Lower leg skin (tissue), 4 donors: Measurements from ENCODE around the gene VTI1A. TPM values are rescaled to one million over a fixed set of nuclear protein-coding genes. Genes with fewer than 3 reads are reported as not detected.
"Not testable (repeated sequence)": the region's sequence is repeated elsewhere in the genome, so short reads cannot be mapped to it uniquely, and the experiment has no call there.

Source experiments
- DNase-seq, 2 donors: peaks; one replicate each; pipeline ENCODE4 v3.0.0-alpha.2; 2019; ENCODE audit warnings: low spot score in 2 of 2
- H3K4me3 ChIP-seq: fragments of 200-600 bp; sonication (generic); 2 replicates; pipeline ENCODE4 v1.5.1; 2017; ENCODE audit warnings: mild to moderate bottlenecking, low read depth; ENCODE audit not compliant: poor library complexity, severe bottlenecking
- CTCF ChIP-seq, 3 donors: fragments of 450-650 bp; IDR thresholded peaks; one replicate each; pipeline ENCODE4 v1.5.1; 2016; ENCODE audit warnings: antibody characterized with exemption in 3 of 3, mild to moderate bottlenecking in 3 of 3, moderate library complexity in 2 of 3
- POLR2A ChIP-seq, 2 donors: fragments of 450-650 bp; IDR thresholded peaks; one replicate each; pipeline ENCODE4 v1.6.1; 2016 to 2017; ENCODE audit warnings: antibody characterized with exemption in 2 of 2, mild to moderate bottlenecking in 1 of 2, moderate library complexity in 1 of 2
- WGBS, 2 donors: methylation state at CpG; one replicate each; pipeline ENCODE4 v1.1.5; 2018; 5-methylcytosine and 5-hydroxymethylcytosine counted together
- intact Hi-C: fragments of 100-400 bp; cut with DNase I; formaldehyde crosslinking; loops from one replicate; pipeline ENCODE4 v1.15.0; 2023; ENCODE audit warnings: low total_unique reads
- total RNA-seq, 4 donors: library from RNA; depleted of rRNA; stranded (reverse); fragments of >200 nt; gene quantifications; one replicate each; pipeline ENCODE4 v1.1.0, GENCODE V29; 2016

Gene VTI1A
- total RNA-seq, 4 donors from 2014 or later: 30.8 to 85.7 (median 35.6) TPM

GRCh38 chr10:112456533-112456932 is 9.5 kb downstream of the VTI1A start:
- intact Hi-C loops: loop anchor here (5.0 kb wide), 1 partner anchor 1304 kb away; no protein-coding TSS in a partner anchor
- 98% methylated on average over 2 of the region's 2 CpGs for WGBS, 2 donors
- H3K4me3 ChIP-seq: no peak overlapping the region
- DNase-seq: no peak
- TF ChIP-seq POLR2A (IDR thresholded peaks at IDR 0.05) (no peak), CTCF (IDR thresholded peaks at IDR 0.05) (no peak)

GRCh38 chr10:112460366-112460765 is 13.4 kb downstream of the VTI1A start:
- WGBS, 2 donors: 94 to 96% methylated on average over 2 of the region's 2 CpGs
- TF ChIP-seq CTCF (IDR thresholded peaks at IDR 0.05): no peak
- DNase-seq: no peak
- no peak overlapping the region for H3K4me3 ChIP-seq
- intact Hi-C loops: no loop called here

- WGBS, 2 donors: 95 to 96% methylated on average over 4 of the region's 4 CpGs
- DNase-seq: no peak
- no peak for TF ChIP-seq CTCF (IDR thresholded peaks at IDR 0.05)
- no peak for TF ChIP-seq POLR2A (IDR thresholded peaks at IDR 0.05)
- intact Hi-C loops: no loop called here
- H3K4me3 ChIP-seq: no peak overlapping the region
Measured at GRCh38 chr10:112461029-112461887, 14.2 kb downstream of the VTI1A start.

GRCh38 chr10:112464074-112464473 is 17.1 kb downstream of the VTI1A start:
- not testable (repeated sequence) for DNase-seq, H3K4me3 ChIP-seq
- WGBS, 2 donors: 91% methylated on average over 5 of the region's 5 CpGs

GRCh38 chr10:112465299-112465883 is 18.4 kb downstream of the VTI1A start:
- intact Hi-C loops: no loop called here
- no peak overlapping the region for H3K4me3 ChIP-seq
- TF ChIP-seq CTCF (IDR thresholded peaks at IDR 0.05) (no peak), POLR2A (IDR thresholded peaks at IDR 0.05) (no peak)
- DNase-seq: no peak
- WGBS, 2 donors: 94 to 96% methylated on average over 3 of the region's 3 CpGs

More at GRCh38 chr10:112464074-112464473, 17.1 kb downstream of the VTI1A start:
- intact Hi-C loops: not testable (repeated sequence)

- H3K4me3 ChIP-seq: no peak overlapping the region
- intact Hi-C loops: no loop called here
- whole genome bisulfite sequencing, 2 donors: 93 to 95% methylated on average over 3 of the region's 3 CpGs
- DNase-seq: no peak
- TF ChIP-seq POLR2A (IDR thresholded peaks at IDR 0.05) (no peak), CTCF (IDR thresholded peaks at IDR 0.05) (no peak)
Measured at GRCh38 chr10:112466802-112467201, 19.8 kb downstream of the VTI1A start.
